ENCODE measurements around the gene GAMT.

DNA sequence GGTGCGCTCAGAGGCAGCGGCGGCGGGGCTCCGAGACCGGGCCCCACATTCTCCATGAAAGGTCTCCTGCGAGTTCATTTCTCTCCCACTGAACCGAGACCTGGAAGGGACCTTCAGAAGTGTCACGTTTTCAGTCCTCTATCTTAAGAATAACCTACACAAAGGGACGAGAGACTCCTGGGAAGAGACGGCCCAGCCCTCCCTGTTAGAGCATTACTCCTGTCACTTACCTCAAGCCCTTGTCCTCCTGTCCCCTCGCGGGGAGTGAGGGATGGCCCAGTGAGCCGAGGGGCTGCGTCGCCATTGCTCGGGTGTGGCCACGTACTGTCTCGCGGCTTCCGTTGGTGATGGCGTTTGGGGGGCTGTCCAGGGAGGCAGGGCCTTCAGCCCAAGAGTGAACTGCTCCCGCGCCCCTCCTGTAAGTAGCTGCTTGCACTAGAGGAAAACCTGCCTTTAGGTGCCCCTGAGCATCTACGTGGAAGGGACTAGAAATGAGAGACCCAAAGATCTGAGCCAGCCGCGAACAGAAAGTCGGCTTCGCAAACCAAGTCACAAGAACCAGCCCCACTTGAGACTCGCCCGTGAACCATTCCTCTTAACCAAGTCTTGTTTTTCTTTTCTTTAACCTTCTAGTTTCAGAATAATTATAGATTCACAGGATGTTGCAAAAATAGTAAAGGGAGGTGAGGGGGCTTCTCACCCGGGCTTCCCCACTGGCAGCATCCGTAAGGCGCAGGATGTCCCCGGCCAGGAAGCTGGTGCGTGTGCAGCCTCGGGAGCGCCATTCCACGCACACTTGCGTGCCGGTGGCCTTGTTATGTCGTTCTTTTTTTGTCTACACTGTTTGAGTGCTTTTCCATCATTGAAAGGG, 38.7 kb downstream of the GAMT start:
- TF ChIP-seq POLR2AphosphoS5 (IDR thresholded peaks at IDR 0.05) (no peak), POLR2A (IDR thresholded peaks at IDR 0.05) (no peak)
- TF ChIP-seq, protein P1, sequence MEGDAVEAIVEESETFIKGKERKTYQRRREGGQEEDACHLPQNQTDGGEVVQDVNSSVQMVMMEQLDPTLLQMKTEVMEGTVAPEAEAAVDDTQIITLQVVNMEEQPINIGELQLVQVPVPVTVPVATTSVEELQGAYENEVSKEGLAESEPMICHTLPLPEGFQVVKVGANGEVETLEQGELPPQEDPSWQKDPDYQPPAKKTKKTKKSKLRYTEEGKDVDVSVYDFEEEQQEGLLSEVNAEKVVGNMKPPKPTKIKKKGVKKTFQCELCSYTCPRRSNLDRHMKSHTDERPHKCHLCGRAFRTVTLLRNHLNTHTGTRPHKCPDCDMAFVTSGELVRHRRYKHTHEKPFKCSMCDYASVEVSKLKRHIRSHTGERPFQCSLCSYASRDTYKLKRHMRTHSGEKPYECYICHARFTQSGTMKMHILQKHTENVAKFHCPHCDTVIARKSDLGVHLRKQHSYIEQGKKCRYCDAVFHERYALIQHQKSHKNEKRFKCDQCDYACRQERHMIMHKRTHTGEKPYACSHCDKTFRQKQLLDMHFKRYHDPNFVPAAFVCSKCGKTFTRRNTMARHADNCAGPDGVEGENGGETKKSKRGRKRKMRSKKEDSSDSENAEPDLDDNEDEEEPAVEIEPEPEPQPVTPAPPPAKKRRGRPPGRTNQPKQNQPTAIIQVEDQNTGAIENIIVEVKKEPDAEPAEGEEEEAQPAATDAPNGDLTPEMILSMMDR (IDR thresholded peaks at IDR 0.05) = no peak
